ENCODE measurements around the gene DGKH. TPM values are rescaled to one million over a fixed set of nuclear protein-coding genes. Genes with fewer than 3 reads are reported as not detected.
"Not testable (repeated sequence)": the region's sequence is repeated elsewhere in the genome, so short reads cannot be mapped to it uniquely, and the experiment has no call there.

DGKH gene
- total and polyA plus RNA-seq, 4 donors = 0.88 to 32.8 (median 16.4) TPM

GRCh38 chr13:42119875-42120274, 71.4 kb downstream of the DGKH start:
- Histone ChIP-seq H3K36me3 (ENCODE audit: control insufficient read depth in 1 of 2, insufficient read depth in 2 of 2, low read length in 1 of 2) (no peaks in the 10 kb centered on the region), H3K9me3 (ENCODE audit: control insufficient read depth, low read length) (no peaks in the 10 kb centered on the region), H3K4me3 (ENCODE audit: low read length in 2 of 2) (no peak overlapping the region), H3K4me1 (ENCODE audit: control insufficient read depth in 1 of 2, insufficient read depth in 2 of 2, low read length in 2 of 2) (peaks cover 0 to 1% of the 10 kb centered on the region in 2 donors), H3K27me3 (ENCODE audit: control insufficient read depth in 1 of 2, insufficient read depth in 2 of 2, low read length in 1 of 2) (no peaks in the 10 kb centered on the region), H3K27ac (ENCODE audit: low read depth in 1 of 2, low read length in 2 of 2) (no peak overlapping the region)
- WGBS, 2 donors = 76 to 86% methylated on average over 1 of the region's 1 CpG
- no peak for DNase-seq
- intact Hi-C loops (cut with DNase I) = no loop called here
- no peak for ATAC-seq (ENCODE audit: low FRiP score)

GRCh38 chr13:42123600-42123999, 75.2 kb downstream of the DGKH start:
- no peaks in the 10 kb centered on the region for H3K27me3 ChIP-seq (ENCODE audit: control insufficient read depth in 1 of 2, insufficient read depth in 2 of 2, low read length in 1 of 2)
- H3K4me3 ChIP-seq (ENCODE audit: low read length in 2 of 2) = no peak overlapping the region
- ATAC-seq (ENCODE audit: low FRiP score) (no peak), DNase-seq (no peak)
- H3K4me1 ChIP-seq (ENCODE audit: control insufficient read depth in 1 of 2, insufficient read depth in 2 of 2, low read length in 2 of 2) = peaks cover 0 to 1% of the 10 kb centered on the region in 2 donors
- no peak overlapping the region for H3K27ac ChIP-seq (ENCODE audit: low read depth in 1 of 2, low read length in 2 of 2)
- intact Hi-C loops (cut with DNase I) = no loop called here
- H3K36me3 ChIP-seq (ENCODE audit: control insufficient read depth in 1 of 2, insufficient read depth in 2 of 2, low read length in 1 of 2) = no peaks in the 10 kb centered on the region
- H3K9me3 ChIP-seq (ENCODE audit: control insufficient read depth, low read length) = no peaks in the 10 kb centered on the region
- WGBS, 2 donors = 96 to 97% methylated on average over 2 of the region's 2 CpGs

GRCh38 chr13:42125046-42125445, 76.6 kb downstream of the DGKH start:
- H3K27me3 ChIP-seq (ENCODE audit: control insufficient read depth in 1 of 2, insufficient read depth in 2 of 2, low read length in 1 of 2) = no peaks in the 10 kb centered on the region
- no peak for DNase-seq
- intact Hi-C loops (cut with DNase I) = no loop called here
- H3K4me3 ChIP-seq (ENCODE audit: low read length in 2 of 2) = no peak overlapping the region
- H3K4me1 ChIP-seq (ENCODE audit: control insufficient read depth in 1 of 2, insufficient read depth in 2 of 2, low read length in 2 of 2) = peaks cover 0 to 1% of the 10 kb centered on the region in 2 donors
- H3K9me3 ChIP-seq (ENCODE audit: control insufficient read depth, low read length) = no peaks in the 10 kb centered on the region
- H3K27ac ChIP-seq (ENCODE audit: low read depth in 1 of 2, low read length in 2 of 2) = no peak overlapping the region
- ATAC-seq (ENCODE audit: low FRiP score) = no peak
- peaks cover 0 to 2% of the 10 kb centered on the region in 2 donors for H3K36me3 ChIP-seq (ENCODE audit: control insufficient read depth in 1 of 2, insufficient read depth in 2 of 2, low read length in 1 of 2)
- 85 to 91% methylated on average over 2 of the region's 2 CpGs for WGBS, 2 donors

- no peak for ATAC-seq (ENCODE audit: low FRiP score)
- intact Hi-C loops (cut with DNase I) = no loop called here
Observed at GRCh38 chr13:42127047-42127446, 78.6 kb downstream of the DGKH start.

GRCh38 chr13:42129033-42129432, 80.6 kb downstream of the DGKH start:
- DNase-seq (no peak), ATAC-seq (ENCODE audit: low FRiP score) (no peak)
- peaks cover 0 to 1% of the 10 kb centered on the region in 2 donors for H3K4me1 ChIP-seq (ENCODE audit: control insufficient read depth in 1 of 2, insufficient read depth in 2 of 2, low read length in 2 of 2)
- H3K9me3 ChIP-seq (ENCODE audit: control insufficient read depth, low read length) = no peaks in the 10 kb centered on the region
- 76 to 94% methylated on average over 3 of the region's 3 CpGs for WGBS, 2 donors
- no peak overlapping the region for H3K27ac ChIP-seq (ENCODE audit: low read depth in 1 of 2, low read length in 2 of 2)
- intact Hi-C loops (cut with DNase I) = no loop called here
- H3K27me3 ChIP-seq (ENCODE audit: control insufficient read depth in 1 of 2, insufficient read depth in 2 of 2, low read length in 1 of 2) = no peaks in the 10 kb centered on the region
- peaks cover 0 to 4% of the 10 kb centered on the region in 2 donors for H3K36me3 ChIP-seq (ENCODE audit: control insufficient read depth in 1 of 2, insufficient read depth in 2 of 2, low read length in 1 of 2)
- no peak overlapping the region for H3K4me3 ChIP-seq (ENCODE audit: low read length in 2 of 2)

More at GRCh38 chr13:42127047-42127446, 78.6 kb downstream of the DGKH start:
- peaks cover 0 to 4% of the 10 kb centered on the region in 2 donors for H3K36me3 ChIP-seq (ENCODE audit: control insufficient read depth in 1 of 2, insufficient read depth in 2 of 2, low read length in 1 of 2)
- no peak overlapping the region for H3K27ac ChIP-seq (ENCODE audit: low read depth in 1 of 2, low read length in 2 of 2)
- no peaks in the 10 kb centered on the region for H3K27me3 ChIP-seq (ENCODE audit: control insufficient read depth in 1 of 2, insufficient read depth in 2 of 2, low read length in 1 of 2)
- no peak overlapping the region for H3K4me3 ChIP-seq (ENCODE audit: low read length in 2 of 2)
- 93 to 97% methylated on average over 3 of the region's 3 CpGs for WGBS, 2 donors
- H3K9me3 ChIP-seq (ENCODE audit: control insufficient read depth, low read length) = no peaks in the 10 kb centered on the region
- no peak for DNase-seq
- peaks cover 0 to 1% of the 10 kb centered on the region in 2 donors for H3K4me1 ChIP-seq (ENCODE audit: control insufficient read depth in 1 of 2, insufficient read depth in 2 of 2, low read length in 2 of 2)

GRCh38 chr13:42136518-42136917, 88.1 kb downstream of the DGKH start:
- Histone ChIP-seq H3K27ac (ENCODE audit: low read depth in 1 of 2, low read length in 2 of 2) (no peak overlapping the region), H3K27me3 (ENCODE audit: control insufficient read depth in 1 of 2, insufficient read depth in 2 of 2, low read length in 1 of 2) (no peaks in the 10 kb centered on the region), H3K9me3 (ENCODE audit: control insufficient read depth, low read length) (no peaks in the 10 kb centered on the region), H3K4me1 (ENCODE audit: control insufficient read depth in 1 of 2, insufficient read depth in 2 of 2, low read length in 2 of 2) (peaks cover 0 to 2% of the 10 kb centered on the region in 2 donors), H3K4me3 (ENCODE audit: low read length in 2 of 2) (no peak overlapping the region), H3K36me3 (ENCODE audit: control insufficient read depth in 1 of 2, insufficient read depth in 2 of 2, low read length in 1 of 2) (no peaks in the 10 kb centered on the region)
- WGBS, 2 donors = 82 to 90% methylated on average over 3 of the region's 3 CpGs
- intact Hi-C loops (cut with DNase I) = no loop called here
- DNase-seq (no peak), ATAC-seq (ENCODE audit: low FRiP score) (no peak)

GRCh38 chr13:42137856-42138537, 89.5 kb downstream of the DGKH start:
- H3K4me1 ChIP-seq (ENCODE audit: control insufficient read depth in 1 of 2, insufficient read depth in 2 of 2, low read length in 2 of 2) = peaks cover 0 to 2% of the 10 kb centered on the region in 2 donors
- H3K36me3 ChIP-seq (ENCODE audit: control insufficient read depth in 1 of 2, insufficient read depth in 2 of 2, low read length in 1 of 2) = no peaks in the 10 kb centered on the region
- intact Hi-C loops (cut with DNase I) = no loop called here
- no peaks in the 10 kb centered on the region for H3K9me3 ChIP-seq (ENCODE audit: control insufficient read depth, low read length)
- WGBS, 2 donors = 85 to 91% methylated on average over 3 of the region's 3 CpGs
- no peak overlapping the region for H3K27ac ChIP-seq (ENCODE audit: low read depth in 1 of 2, low read length in 2 of 2)
- no peak for DNase-seq
- no peak overlapping the region for H3K4me3 ChIP-seq (ENCODE audit: low read length in 2 of 2)
- ATAC-seq (ENCODE audit: low FRiP score) = no peak
- no peaks in the 10 kb centered on the region for H3K27me3 ChIP-seq (ENCODE audit: control insufficient read depth in 1 of 2, insufficient read depth in 2 of 2, low read length in 1 of 2)

- no peaks in the 10 kb centered on the region for H3K9me3 ChIP-seq (ENCODE audit: control insufficient read depth, low read length)
- DNase-seq (no peak), ATAC-seq (ENCODE audit: low FRiP score) (no peak)
- H3K4me1 ChIP-seq (ENCODE audit: control insufficient read depth in 1 of 2, insufficient read depth in 2 of 2, low read length in 2 of 2) = peaks cover 0 to 2% of the 10 kb centered on the region in 2 donors
- 70 to 94% methylated on average over 2 of the region's 2 CpGs for WGBS, 2 donors
- no peak overlapping the region for H3K27ac ChIP-seq (ENCODE audit: low read depth in 1 of 2, low read length in 2 of 2)
- H3K27me3 ChIP-seq (ENCODE audit: control insufficient read depth in 1 of 2, insufficient read depth in 2 of 2, low read length in 1 of 2) = no peaks in the 10 kb centered on the region
- peaks cover 0 to 1% of the 10 kb centered on the region in 2 donors for H3K36me3 ChIP-seq (ENCODE audit: control insufficient read depth in 1 of 2, insufficient read depth in 2 of 2, low read length in 1 of 2)
- intact Hi-C loops (cut with DNase I) = no loop called here
- H3K4me3 ChIP-seq (ENCODE audit: low read length in 2 of 2) = no peak overlapping the region
Observed at GRCh38 chr13:42140494-42140893, 92.0 kb downstream of the DGKH start.

- WGBS, 2 donors = 93 to 98% methylated on average over 2 of the region's 2 CpGs
- H3K36me3 ChIP-seq (ENCODE audit: control insufficient read depth in 1 of 2, insufficient read depth in 2 of 2, low read length in 1 of 2); H3K27ac ChIP-seq (ENCODE audit: low read depth in 1 of 2, low read length in 2 of 2); H3K27me3 ChIP-seq (ENCODE audit: control insufficient read depth in 1 of 2, insufficient read depth in 2 of 2, low read length in 1 of 2); H3K9me3 ChIP-seq (ENCODE audit: control insufficient read depth, low read length); H3K4me1 ChIP-seq (ENCODE audit: control insufficient read depth in 1 of 2, insufficient read depth in 2 of 2, low read length in 2 of 2); intact Hi-C loops (cut with DNase I); DNase-seq; ATAC-seq (ENCODE audit: low FRiP score); H3K4me3 ChIP-seq (ENCODE audit: low read length in 2 of 2): not testable (repeated sequence)
Observed at GRCh38 chr13:42141052-42141451, 92.6 kb downstream of the DGKH start.
